H1 (cell line): ENCODE measurements around the gene CELF2. TPM values are rescaled to one million over a fixed set of nuclear protein-coding genes. Genes with fewer than 3 reads are reported as not detected.

Experiments used
- CTCF ChIA-PET: fragments of 300-600 bp; sonication (Branson Sonifier 250); formaldehyde crosslinking; loops from one replicate; lab custom pipeline; 2021; ENCODE audit not compliant: partially characterized antibody; lab: Charles Lee
- POLR2A ChIA-PET: fragments of 300-600 bp; sonication (Branson Sonifier 250); formaldehyde crosslinking; loops from one replicate; lab custom pipeline; 2021; ENCODE audit warnings: inconsistent platforms; ENCODE audit not compliant: partially characterized antibody; lab: Charles Lee
- DNase-seq, 2 experiments: peaks; one replicate each; pipeline versions ENCODE4 v3.0.0 to v3.0.0-alpha.2; 2010 to 2022; ENCODE audit warnings: low spot score in 2 of 2, low read depth in 1 of 2, mixed read lengths in 1 of 2
- FAIRE-seq: peaks from 2 replicates; lab custom pipeline; 2011; peaks lifted over from hg19 to GRCh38; lab: Jason Lieb, UNC
- H2AFZ ChIP-seq: 2 replicates; pipeline ENCODE4 v1.8.1; 2012; ENCODE audit warnings: low read length, inconsistent platforms
- H2AK5ac ChIP-seq: 2 replicates; pipeline ENCODE4 v1.6.1; 2013; ENCODE audit warnings: low read depth, low read length
- H2BK120ac ChIP-seq: replicated peaks from 2 replicates; pipeline ENCODE3; 2013; ENCODE audit warnings: low read depth, low read length, inconsistent platforms
- H2BK12ac ChIP-seq: 2 replicates; pipeline ENCODE4 v1.6.1; 2013; ENCODE audit warnings: low read depth, low read length
- H2BK15ac ChIP-seq: 2 replicates; pipeline ENCODE4 v1.6.1; 2013; ENCODE audit warnings: low read length
- H2BK20ac ChIP-seq: 2 replicates; pipeline ENCODE4 v1.6.1; 2013; ENCODE audit warnings: low read length
- H2BK5ac ChIP-seq: 2 replicates; pipeline ENCODE4 v1.6.1; 2013; ENCODE audit warnings: low read depth, low read length
- H3K14ac ChIP-seq: 2 replicates; pipeline ENCODE4 v1.6.1; 2013; ENCODE audit warnings: inconsistent platforms; ENCODE audit not compliant: insufficient read length
- H3K18ac ChIP-seq: 2 replicates; pipeline ENCODE4 v1.6.1; 2013; ENCODE audit warnings: low read length; ENCODE audit errors: extremely low read depth
- H3K23ac ChIP-seq: 2 replicates; pipeline ENCODE4 v1.6.1; 2013; ENCODE audit warnings: inconsistent platforms; ENCODE audit not compliant: insufficient read length
- H3K23me2 ChIP-seq: 2 replicates; pipeline ENCODE4 v1.6.1; 2013; ENCODE audit warnings: low read depth, low read length
- H3K27ac ChIP-seq: 2 replicates; pipeline ENCODE4 v1.6.1; 2011; ENCODE audit warnings: low read depth, low read length, inconsistent platforms
- H3K27me3 ChIP-seq, 4 experiments: replicated peaks in 1 of 4; 1 replicate in 1 of 4; 2 replicates in 3 of 4; pipeline versions ENCODE4 v1.6.1 to v1.8.1; 2011 to 2013; ENCODE audit warnings: low read length in 3 of 4, mild to moderate bottlenecking in 3 of 4, inconsistent platforms in 2 of 4, mixed read lengths in 2 of 4, moderate library complexity in 1 of 4; ENCODE audit not compliant: control insufficient read depth in 3 of 4, insufficient read depth in 3 of 4; ENCODE audit errors: extremely low read depth in 1 of 4
- H3K36me3 ChIP-seq, 4 experiments: 2 replicates each; pipeline versions ENCODE4 v1.6.1 to v1.8.1; 2011 to 2013; ENCODE audit warnings: mild to moderate bottlenecking in 4 of 4, low read length in 3 of 4, moderate library complexity in 2 of 4, control low read depth in 1 of 4, inconsistent platforms in 1 of 4; ENCODE audit not compliant: insufficient read depth in 4 of 4, control insufficient read depth in 2 of 4
- H3K4ac ChIP-seq: replicated peaks from 2 replicates; pipeline ENCODE3; 2013; ENCODE audit warnings: low read length, low read depth, mixed read lengths, inconsistent platforms; ENCODE audit not compliant: insufficient read length
- H3K4me1 ChIP-seq, 4 experiments: replicated peaks in 1 of 4; 1 replicate in 1 of 4; 2 replicates in 3 of 4; pipeline versions ENCODE4 v1.6.1 to v1.8.1; 2011 to 2013; ENCODE audit warnings: low read length in 3 of 4, inconsistent platforms in 2 of 4, mixed read lengths in 1 of 4; ENCODE audit not compliant: insufficient read depth in 4 of 4, control insufficient read depth in 3 of 4
- H3K4me2 ChIP-seq, 2 experiments: 2 replicates each; pipeline versions ENCODE4 v1.6.1 to v1.8.1; 2011 to 2013; ENCODE audit warnings: low read depth in 2 of 2, low read length in 2 of 2, control low read depth in 1 of 2, inconsistent platforms in 1 of 2, mild to moderate bottlenecking in 1 of 2; ENCODE audit not compliant: insufficient read depth in 1 of 2
- H3K4me3 ChIP-seq, 4 experiments: fragments of 200-600, 300-600 bp in 1 of 4; sonication (generic), shearing (Covaris generic), sonication (Bioruptor Twin) in 1 of 4; 2 replicates each; pipeline versions ENCODE4 v1.5.1 to v1.8.1; 2011 to 2016; ENCODE audit warnings: low read length in 4 of 4, low read depth in 3 of 4, control low read depth in 2 of 4, inconsistent platforms in 2 of 4, mild to moderate bottlenecking in 2 of 4, mixed read lengths in 1 of 4, moderate library complexity in 1 of 4; ENCODE audit not compliant: insufficient read depth in 2 of 4; ENCODE audit errors: extremely low read depth in 1 of 4
- H3K56ac ChIP-seq: replicated peaks from 2 replicates; pipeline ENCODE3; 2013; ENCODE audit warnings: low read depth, mild to moderate bottlenecking, mixed read lengths, low read length, inconsistent platforms; ENCODE audit not compliant: insufficient read length
- H3K79me1 ChIP-seq: 2 replicates; pipeline ENCODE4 v1.6.1; 2013; ENCODE audit warnings: low read depth, low read length, control low read depth
- H3K79me2 ChIP-seq, 2 experiments: 2 replicates each; pipeline versions ENCODE4 v1.6.1 to v1.8.1; 2012 to 2013; ENCODE audit warnings: low read length in 2 of 2, mild to moderate bottlenecking in 2 of 2, inconsistent platforms in 1 of 2; ENCODE audit not compliant: insufficient read depth in 2 of 2, control insufficient read depth in 1 of 2
- H3K9ac ChIP-seq, 4 experiments: replicated peaks in 1 of 4; 1 replicate in 1 of 4; 2 replicates in 3 of 4; pipeline versions ENCODE4 v1.6.1 to v1.8.1; 2011 to 2013; ENCODE audit warnings: low read depth in 3 of 4, low read length in 3 of 4, control low read depth in 2 of 4, mild to moderate bottlenecking in 2 of 4, moderate library complexity in 2 of 4, inconsistent platforms in 1 of 4; ENCODE audit errors: extremely low read depth in 1 of 4
- H3K9me3 ChIP-seq, 2 experiments: 2 replicates each; pipeline versions ENCODE4 v1.6.1 to v1.8.1; 2012 to 2013; ENCODE audit warnings: mild to moderate bottlenecking in 2 of 2, moderate library complexity in 2 of 2, control low read depth in 1 of 2, inconsistent platforms in 1 of 2, low read depth in 1 of 2, low read length in 1 of 2, mixed read lengths in 1 of 2; ENCODE audit not compliant: insufficient read depth in 2 of 2
- H4K20me1 ChIP-seq, 2 experiments: replicated peaks in 1 of 2; 2 replicates each; pipeline versions ENCODE3 to v1.8.1; 2011 to 2013; ENCODE audit warnings: inconsistent platforms in 2 of 2, low read length in 2 of 2, mild to moderate bottlenecking in 1 of 2; ENCODE audit not compliant: insufficient read depth in 2 of 2, control insufficient read depth in 1 of 2
- H4K5ac ChIP-seq: 2 replicates; pipeline ENCODE4 v1.6.1; 2013; ENCODE audit warnings: low read length, low read depth, mixed read lengths, inconsistent platforms; ENCODE audit not compliant: insufficient read length
- H4K8ac ChIP-seq: 2 replicates; pipeline ENCODE4 v1.8.0; 2013; ENCODE audit warnings: mild to moderate bottlenecking, moderate library complexity, low read length, inconsistent platforms; ENCODE audit not compliant: insufficient read depth; ENCODE audit errors: extremely low read depth
- H4K91ac ChIP-seq: replicated peaks from 2 replicates; pipeline ENCODE3; 2013; ENCODE audit warnings: low read length, mixed read lengths, inconsistent platforms; ENCODE audit not compliant: insufficient read length
- ATF2 ChIP-seq: IDR thresholded peaks from 2 replicates; pipeline ENCODE4 v1.6.1; 2012; ENCODE audit warnings: low read length, inconsistent platforms
- BCL11A ChIP-seq, 2 experiments: IDR thresholded peaks; one replicate each; pipeline ENCODE4 v1.6.1; 2011; ENCODE audit warnings: low read depth in 2 of 2, low read length in 2 of 2, mild to moderate bottlenecking in 2 of 2
- CHD2 ChIP-seq: IDR thresholded peaks from 2 replicates; pipeline ENCODE4 v1.6.1; 2012; ENCODE audit warnings: low read length, improper control_type of control experiment
- EP300 ChIP-seq, 2 experiments: IDR thresholded peaks; 1 replicate in 1 of 2; 2 replicates in 1 of 2; pipeline ENCODE4 v1.6.1; 2011 to 2012; ENCODE audit warnings: low read depth in 2 of 2, low read length in 2 of 2, mild to moderate bottlenecking in 2 of 2, borderline replicate concordance in 1 of 2, inconsistent platforms in 1 of 2, moderate library complexity in 1 of 2
- GTF2F1 ChIP-seq: IDR thresholded peaks from 2 replicates; pipeline ENCODE4 v1.6.1; 2012; ENCODE audit warnings: low read depth, low read length, improper control_type of control experiment, borderline replicate concordance
- HDAC6 ChIP-seq: IDR thresholded peaks from one replicate; pipeline ENCODE4 v1.7.1; 2012; ENCODE audit warnings: low read depth, mild to moderate bottlenecking, inconsistent platforms, low read length, moderate library complexity
- JUND ChIP-seq: IDR thresholded peaks from 2 replicates; pipeline ENCODE4 v1.6.1; 2011; ENCODE audit warnings: mild to moderate bottlenecking, improper control_type of control experiment, low read length
- KDM1A ChIP-seq: fragments of 200-600, 300-600 bp; sonication (generic); IDR thresholded peaks from 2 replicates; pipeline ENCODE4 v1.7.1; 2016; ENCODE audit warnings: mild to moderate bottlenecking, low read length, borderline replicate concordance
- PHF8 ChIP-seq: fragments of 200-600 bp; sonication (generic); conservative IDR thresholded peaks from 2 replicates; pipeline ENCODE4 v1.7.1; 2012; ENCODE audit warnings: low read depth, mild to moderate bottlenecking, inconsistent platforms, low read length, moderate library complexity
- POLR2A ChIP-seq, 2 experiments: IDR thresholded peaks; 1 replicate in 1 of 2; 2 replicates in 1 of 2; pipeline ENCODE4 v1.6.1; 2011; ENCODE audit warnings: low read depth in 2 of 2, low read length in 2 of 2, mild to moderate bottlenecking in 2 of 2; ENCODE audit errors: control extremely low read depth in 1 of 2
- SIN3A ChIP-seq, 2 experiments: IDR thresholded peaks in 1 of 2; conservative IDR thresholded peaks in 1 of 2; 2 replicates each; pipeline ENCODE4 v1.6.1; 2011 to 2012; ENCODE audit warnings: low read length in 2 of 2, improper control_type of control experiment in 1 of 2, low read depth in 1 of 2, mild to moderate bottlenecking in 1 of 2
- WGBS, 2 experiments: shearing (Covaris generic) in 1 of 2; methylation state at CpG; one replicate each; pipeline versions ENCODE4 v1.1.6 to v1.1.7; 2013 to 2015; ENCODE audit warnings: low lambda C conversion rate in 2 of 2, mixed read lengths in 2 of 2, inconsistent platforms in 1 of 2, low coverage in 1 of 2, missing lambda C conversion rate in 1 of 2; ENCODE audit not compliant: insufficient replicate concordance in 2 of 2, insufficient coverage in 1 of 2, insufficient read length in 1 of 2; ENCODE audit errors: extremely low coverage in 1 of 2, missing lambda C conversion rate in 1 of 2; 5-methylcytosine and 5-hydroxymethylcytosine counted together
- polyA plus RNA-seq, 7 experiments: library from polyadenylated mRNA; depleted of rRNA in 3 of 7; stranded (reverse) in 5 of 7; unstranded in 2 of 7; fragments of >200 nt in 5 of 7; fragments of 200-250 nt in 2 of 7; gene quantifications; 1 replicate in 5 of 7; 2 replicates in 1 of 7; 4 replicates in 1 of 7; pipeline versions ENCODE4 v1.2.1 to v1.2.3, GENCODE V29; 2011 to 2013; ENCODE audit warnings: missing spikeins in 2 of 7, mixed read lengths in 2 of 7
- total RNA-seq: library from RNA; stranded (reverse); fragmentation: NEBNext Ultra II Directional; extraction: Animal tissue kit (Norgen Biotek cat#: 25700); gene quantifications from 2 replicates; pipeline ENCODE4 v1.2.1, GENCODE V29; 2021

CELF2 gene
- total and polyA plus RNA-seq, 2 of the 8 experiments (the other 6 are each of a cell fraction or from before 2014, with no cell fraction given) = 18.3 to 22.7 TPM

GRCh38 chr10:11224321-11224720 is 206.6 kb downstream of the CELF2 start:
- no peak overlapping the region for H3K56ac ChIP-seq
- H3K4ac ChIP-seq = no peak overlapping the region
- H3K27me3 ChIP-seq = no peaks in the 10 kb centered on the region
- H2BK120ac ChIP-seq = no peak overlapping the region
- no peak overlapping the region for H3K9ac ChIP-seq
- H2BK12ac ChIP-seq = no peak overlapping the region
- H4K20me1 ChIP-seq = no peaks in the 10 kb centered on the region
- H3K23ac ChIP-seq = no peak overlapping the region
- POLR2A ChIA-PET = no interaction called here
- H4K5ac ChIP-seq = no peak overlapping the region
- no peak overlapping the region for H2BK15ac ChIP-seq
- no peak overlapping the region for H3K4me2 ChIP-seq
- DNase-seq (no peak), FAIRE-seq (no peak)
- no peak overlapping the region for H2BK20ac ChIP-seq
- CTCF ChIA-PET = interaction anchor here (0.6 to 2.1 kb wide), 2 partner anchors 11 to 12 kb away, joined by 4 to 6 read pairs; no protein-coding TSS in a partner anchor
- no peak overlapping the region for H2BK5ac ChIP-seq
- H4K8ac ChIP-seq = no peak overlapping the region
- H2AK5ac ChIP-seq = no peak overlapping the region
- H3K79me2 ChIP-seq = no peaks in the 10 kb centered on the region
- H3K9me3 ChIP-seq = no peaks in the 10 kb centered on the region
- no peaks in the 10 kb centered on the region; the same call in 1 of the 2 replicates for H3K79me1 ChIP-seq
- WGBS, 2 experiments = 93% methylated on average over 5 of the region's 5 CpGs; no CpG with 5 or more reads in 1 of the 2 experiments
- no peak overlapping the region for H3K14ac ChIP-seq
- no peak overlapping the region for H3K4me3 ChIP-seq
- no peaks in the 10 kb centered on the region; a peak in 1 of 8 replicates for H3K36me3 ChIP-seq
- peaks cover 0 to 6% (median 2%) of the 10 kb centered on the region in 4 experiments; a peak in 3 of 7 replicates for H3K4me1 ChIP-seq
- H3K23me2 ChIP-seq = no peaks in the 10 kb centered on the region
- H4K91ac ChIP-seq = no peak overlapping the region
- no peak overlapping the region for H3K18ac ChIP-seq
- no peak overlapping the region for H2AFZ ChIP-seq
- no peak overlapping the region for H3K27ac ChIP-seq
- TF ChIP-seq GTF2F1 = no peak
- no peak for TF ChIP-seq BCL11A (IDR thresholded peaks at IDR 0.05; ENCODE audit: low read depth in 2 of 2, low read length in 2 of 2)
- TF ChIP-seq ATF2 = no peak
- no peak for TF ChIP-seq HDAC6
- TF ChIP-seq KDM1A = no peak
- TF ChIP-seq POLR2A (IDR thresholded peaks at IDR 0.05; ENCODE audit: control extremely low read depth in 1 of 2, low read depth in 2 of 2, low read length in 2 of 2) = no peak
- no peak for TF ChIP-seq JUND
- TF ChIP-seq CHD2 = no peak
- no peak for TF ChIP-seq SIN3A (conservative IDR thresholded peaks at IDR 0.05 in 1 of 2, IDR thresholded peaks at IDR 0.05 in 1 of 2; ENCODE audit: low read depth in 1 of 2, low read length in 2 of 2)
- no peak for TF ChIP-seq PHF8
- TF ChIP-seq EP300 (IDR thresholded peaks at IDR 0.05; ENCODE audit: borderline replicate concordance in 1 of 2, low read depth in 2 of 2, low read length in 2 of 2) = no peak
